Measurements from ENCODE around the gene DMPK.

DMPK gene

GRCh38 chr19:45764475-45764874, 17.8 kb downstream of the DMPK start:
- Histone ChIP-seq H3K27me3 (ENCODE audit: insufficient read depth, poor library complexity, severe bottlenecking) (peaks cover 32% of the 10 kb centered on the region), H3K27ac (replicated peaks) (no peak overlapping the region), H3K4me3 (replicated peaks; ENCODE audit: insufficient read depth, low read length) (no peak overlapping the region)
- DNase-seq (ENCODE audit: low read depth in 1 of 2, low spot score in 1 of 2): no peak
- no peak for TF ChIP-seq CTCF (IDR thresholded peaks at IDR 0.05; ENCODE audit: insufficient read depth, low read length)
- TF ChIP-seq SPI1 (IDR thresholded peaks at IDR 0.05; ENCODE audit: borderline replicate concordance, low read depth): no peak
- no peak for TF ChIP-seq GABPA (IDR thresholded peaks at IDR 0.05; ENCODE audit: low read depth)
- no peak for TF ChIP-seq REST (IDR thresholded peaks at IDR 0.05; ENCODE audit: insufficient replicate concordance, low read depth)
- TF ChIP-seq POLR2AphosphoS5 (IDR thresholded peaks at IDR 0.05; ENCODE audit: low read depth): no peak

GRCh38 chr19:45763691-45764294, 18.5 kb downstream of the DMPK start:
- Histone ChIP-seq H3K27me3 (ENCODE audit: insufficient read depth, poor library complexity, severe bottlenecking) (peaks cover 32% of the 10 kb centered on the region), H3K27ac (replicated peaks) (no peak overlapping the region), H3K4me3 (replicated peaks; ENCODE audit: insufficient read depth, low read length) (no peak overlapping the region)
- TF ChIP-seq POLR2AphosphoS5 (IDR thresholded peaks at IDR 0.05; ENCODE audit: low read depth) (no peak), CTCF (IDR thresholded peaks at IDR 0.05; ENCODE audit: insufficient read depth, low read length) (no peak), GABPA (IDR thresholded peaks at IDR 0.05; ENCODE audit: low read depth) (no peak), SPI1 (IDR thresholded peaks at IDR 0.05; ENCODE audit: borderline replicate concordance, low read depth) (no peak), REST (IDR thresholded peaks at IDR 0.05; ENCODE audit: insufficient replicate concordance, low read depth) (no peak)
- no peak for DNase-seq (ENCODE audit: low read depth in 1 of 2, low spot score in 1 of 2)

GRCh38 chr19:45762870-45763631, 19.2 kb downstream of the DMPK start:
- no peak overlapping the region for H3K4me3 ChIP-seq (replicated peaks; ENCODE audit: insufficient read depth, low read length)
- DNase-seq (ENCODE audit: low read depth in 1 of 2, low spot score in 1 of 2): no peak
- H3K27ac ChIP-seq (replicated peaks): no peak overlapping the region
- no peak for TF ChIP-seq GABPA (IDR thresholded peaks at IDR 0.05; ENCODE audit: low read depth)
- no peak for TF ChIP-seq SPI1 (IDR thresholded peaks at IDR 0.05; ENCODE audit: borderline replicate concordance, low read depth)
- no peak for TF ChIP-seq REST (IDR thresholded peaks at IDR 0.05; ENCODE audit: insufficient replicate concordance, low read depth)
- TF ChIP-seq CTCF (IDR thresholded peaks at IDR 0.05; ENCODE audit: insufficient read depth, low read length): no peak
- TF ChIP-seq POLR2AphosphoS5 (IDR thresholded peaks at IDR 0.05; ENCODE audit: low read depth): no peak
- H3K27me3 ChIP-seq (ENCODE audit: insufficient read depth, poor library complexity, severe bottlenecking): peaks cover 29% of the 10 kb centered on the region
